Measurements from ENCODE around the gene PARP9.

PARP9 gene

GRCh38 chr3:122562923-122563716, 980 bp downstream of the PARP9 start:
- no peak for DNase-seq (ENCODE audit: extremely low spot score)
- ChIA-PET POLR2A (no interaction called here), CTCF (no interaction called here)
- no peak for TF ChIP-seq LEF1 (IDR thresholded peaks at IDR 0.05; ENCODE audit: borderline replicate concordance)
- no peak for TF ChIP-seq ELF4 (IDR thresholded peaks at IDR 0.05)
- no peak for TF ChIP-seq NFRKB (IDR thresholded peaks at IDR 0.05)
- TF ChIP-seq ZNF384 (IDR thresholded peaks at IDR 0.05) = no peak
- TF ChIP-seq HDGF (IDR thresholded peaks at IDR 0.05; ENCODE audit: borderline replicate concordance) = no peak
- no peak for TF ChIP-seq L3MBTL2 (conservative IDR thresholded peaks at IDR 0.05)
- TF ChIP-seq SUZ12 (IDR thresholded peaks at IDR 0.05) = no peak
- no peak for TF ChIP-seq ARNT (IDR thresholded peaks at IDR 0.05)
- TF ChIP-seq FOXM1 (IDR thresholded peaks at IDR 0.05; ENCODE audit: borderline replicate concordance) = no peak

GRCh38 chr3:122560680-122561079, 3.4 kb downstream of the PARP9 start:
- POLR2A ChIA-PET = no interaction called here
- CTCF ChIA-PET = interaction anchor here (1.3 kb wide), 1 partner anchor 118 kb away, joined by 5 read pairs; no protein-coding TSS in a partner anchor
- peak; percentile 41 for DNase-seq (ENCODE audit: extremely low spot score)
- TF ChIP-seq SP1 (IDR thresholded peaks at IDR 0.05) (no peak), ARNT (IDR thresholded peaks at IDR 0.05) (no peak)

GRCh38 chr3:122559906-122560305, 4.2 kb downstream of the PARP9 start:
- DNase-seq (ENCODE audit: extremely low spot score) = no peak
- ChIA-PET POLR2A (no interaction called here), CTCF (interaction anchor here (2.6 kb wide), 1 partner anchor 119 kb away, joined by 15 read pairs; no protein-coding TSS in a partner anchor)
- TF ChIP-seq FOXA1 (IDR thresholded peaks at IDR 0.05) = no peak
- no peak for TF ChIP-seq CTBP1 (IDR thresholded peaks at IDR 0.05; ENCODE audit: borderline replicate concordance)
- TF ChIP-seq FOXK2 (IDR thresholded peaks at IDR 0.05) = no peak
- no peak for TF ChIP-seq ELF4 (IDR thresholded peaks at IDR 0.05)
- no peak for TF ChIP-seq TARDBP (IDR thresholded peaks at IDR 0.05)
- no peak for TF ChIP-seq ZNF384 (IDR thresholded peaks at IDR 0.05)
- no peak for TF ChIP-seq SUZ12 (IDR thresholded peaks at IDR 0.05)
- no peak for TF ChIP-seq HDGF (IDR thresholded peaks at IDR 0.05; ENCODE audit: borderline replicate concordance)
- TF ChIP-seq FOXM1 (IDR thresholded peaks at IDR 0.05; ENCODE audit: borderline replicate concordance) = no peak
- TF ChIP-seq SP1 (IDR thresholded peaks at IDR 0.05) = no peak
- TF ChIP-seq LEF1 (IDR thresholded peaks at IDR 0.05; ENCODE audit: borderline replicate concordance) = no peak
- no peak for TF ChIP-seq BHLHE40 (IDR thresholded peaks at IDR 0.05; ENCODE audit: borderline replicate concordance)
- no peak for TF ChIP-seq ARNT (IDR thresholded peaks at IDR 0.05)
- no peak for TF ChIP-seq L3MBTL2 (conservative IDR thresholded peaks at IDR 0.05)
- TF ChIP-seq PKNOX1 (IDR thresholded peaks at IDR 0.05) = no peak
- no peak for TF ChIP-seq NFRKB (IDR thresholded peaks at IDR 0.05)

- ChIA-PET CTCF (interaction anchor here (2.6 kb wide), 1 partner anchor 120 kb away, joined by 15 read pairs; no protein-coding TSS in a partner anchor), POLR2A (no interaction called here)
- no peak for TF ChIP-seq SUZ12 (IDR thresholded peaks at IDR 0.05)
- TF ChIP-seq PKNOX1 (IDR thresholded peaks at IDR 0.05) = no peak
- TF ChIP-seq BHLHE40 (IDR thresholded peaks at IDR 0.05; ENCODE audit: borderline replicate concordance) = no peak
- no peak for TF ChIP-seq L3MBTL2 (conservative IDR thresholded peaks at IDR 0.05)
- no peak for TF ChIP-seq ARNT (IDR thresholded peaks at IDR 0.05)
- no peak for DNase-seq (ENCODE audit: extremely low spot score)
These were observed 5.5 kb downstream of the PARP9 start for GRCh38 chr3:122558605-122559004.

GRCh38 chr3:122557356-122557755, 6.7 kb downstream of the PARP9 start:
- DNase-seq (ENCODE audit: extremely low spot score) = no peak
- TF ChIP-seq PKNOX1 (IDR thresholded peaks at IDR 0.05) (no peak), SP1 (IDR thresholded peaks at IDR 0.05) (no peak), FOXK2 (IDR thresholded peaks at IDR 0.05) (no peak)
- CTCF ChIA-PET = no interaction called here
- POLR2A ChIA-PET = interaction anchor here (1.0 kb wide), 1 partner anchor 43 kb away, joined by 3 read pairs; no protein-coding TSS in a partner anchor

- ChIA-PET POLR2A (interaction anchor here (1.0 kb wide), 1 partner anchor 139 kb away, joined by 3 read pairs; the partner anchor contains the start of gene WDR5B), CTCF (interaction anchor here (0.8 kb wide), 1 partner anchor 124 kb away, joined by 3 read pairs; no protein-coding TSS in a partner anchor)
- DNase-seq (ENCODE audit: extremely low spot score) = no peak
- TF ChIP-seq FOXM1 (IDR thresholded peaks at IDR 0.05; ENCODE audit: borderline replicate concordance) (no peak), HDGF (IDR thresholded peaks at IDR 0.05; ENCODE audit: borderline replicate concordance) (no peak), SUZ12 (IDR thresholded peaks at IDR 0.05) (no peak), FOXK2 (IDR thresholded peaks at IDR 0.05) (no peak), TARDBP (IDR thresholded peaks at IDR 0.05) (no peak), L3MBTL2 (conservative IDR thresholded peaks at IDR 0.05) (no peak), PKNOX1 (IDR thresholded peaks at IDR 0.05) (no peak)
These were observed 8.6 kb downstream of the PARP9 start for GRCh38 chr3:122555275-122556071.

Data from HEK293T (cell line).